Measurements from ENCODE around the gene CFAP99. TPM values are rescaled to one million over a fixed set of nuclear protein-coding genes. Genes with fewer than 3 reads are reported as not detected.

The CFAP99 gene
- total and polyA plus RNA-seq, 2 of the 8 experiments (the other 6 are each of a cell fraction or from before 2014, with no cell fraction given), result not detected

- no peak for TF ChIP-seq CHD7 (IDR thresholded peaks at IDR 0.05; ENCODE audit: insufficient replicate concordance, low read length)
- TF ChIP-seq KDM4A (IDR thresholded peaks at IDR 0.05; ENCODE audit: low read depth, low read length, severe bottlenecking), result no peak
- no peak for TF ChIP-seq CREB1 (IDR thresholded peaks at IDR 0.05)
Measured at GRCh38 chr4:2387829-2388228, 30.9 kb upstream of the CFAP99 start (continued).

All from H1 (cell line).